Prostate gland (tissue), 2 donors: Measurements from ENCODE around the gene EPHA5.

Source experiments
- POLR2A ChIP-seq: fragments of 450-650 bp; IDR thresholded peaks from one replicate; pipeline ENCODE4 v1.6.1; 2016; ENCODE audit warnings: antibody characterized with exemption, mild to moderate bottlenecking
- POLR2AphosphoS5 ChIP-seq: sonication (generic); formaldehyde crosslinking; IDR thresholded peaks from one replicate; pipeline ENCODE4 v1.6.1; 2017; ENCODE audit warnings: antibody characterized with exemption
- TF ChIP-seq, protein P1 (sequence below), 4 experiments: fragments of 200-600 bp in 2 of 4; fragments of 450-650 bp in 2 of 4; sonication (generic) in 2 of 4; IDR thresholded peaks; 1 replicate in 3 of 4; 2 replicates in 1 of 4; pipeline ENCODE4 v1.5.1; 2016 to 2019; ENCODE audit warnings: antibody characterized with exemption in 4 of 4, mild to moderate bottlenecking in 2 of 4, moderate library complexity in 2 of 4

DNA sequence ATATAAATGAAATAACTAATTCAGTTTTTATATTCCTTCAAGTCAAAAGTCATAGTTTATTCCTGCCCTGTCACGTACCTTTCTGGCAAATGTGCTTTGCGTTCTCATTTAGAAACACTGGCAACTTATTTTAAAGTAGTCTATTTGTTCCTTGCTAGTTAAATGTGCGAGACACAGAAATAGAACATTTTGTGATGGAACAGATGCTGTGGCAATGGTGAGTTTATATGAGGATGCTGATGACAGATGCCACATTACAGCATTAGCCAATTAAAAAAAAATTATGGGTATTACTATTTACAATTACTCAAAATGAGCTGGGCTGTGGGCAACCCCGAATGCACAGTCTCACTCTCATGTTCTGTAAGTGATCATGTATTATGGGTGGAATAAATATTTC is 26.1 kb upstream of the EPHA5 start:
- no peak for TF ChIP-seq POLR2A
- TF ChIP-seq, protein P1, sequence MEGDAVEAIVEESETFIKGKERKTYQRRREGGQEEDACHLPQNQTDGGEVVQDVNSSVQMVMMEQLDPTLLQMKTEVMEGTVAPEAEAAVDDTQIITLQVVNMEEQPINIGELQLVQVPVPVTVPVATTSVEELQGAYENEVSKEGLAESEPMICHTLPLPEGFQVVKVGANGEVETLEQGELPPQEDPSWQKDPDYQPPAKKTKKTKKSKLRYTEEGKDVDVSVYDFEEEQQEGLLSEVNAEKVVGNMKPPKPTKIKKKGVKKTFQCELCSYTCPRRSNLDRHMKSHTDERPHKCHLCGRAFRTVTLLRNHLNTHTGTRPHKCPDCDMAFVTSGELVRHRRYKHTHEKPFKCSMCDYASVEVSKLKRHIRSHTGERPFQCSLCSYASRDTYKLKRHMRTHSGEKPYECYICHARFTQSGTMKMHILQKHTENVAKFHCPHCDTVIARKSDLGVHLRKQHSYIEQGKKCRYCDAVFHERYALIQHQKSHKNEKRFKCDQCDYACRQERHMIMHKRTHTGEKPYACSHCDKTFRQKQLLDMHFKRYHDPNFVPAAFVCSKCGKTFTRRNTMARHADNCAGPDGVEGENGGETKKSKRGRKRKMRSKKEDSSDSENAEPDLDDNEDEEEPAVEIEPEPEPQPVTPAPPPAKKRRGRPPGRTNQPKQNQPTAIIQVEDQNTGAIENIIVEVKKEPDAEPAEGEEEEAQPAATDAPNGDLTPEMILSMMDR (IDR thresholded peaks at IDR 0.05) = no peak
- no peak for TF ChIP-seq POLR2AphosphoS5
